ENCODE measurements around the gene TOLLIP.

Gene TOLLIP

DNA sequence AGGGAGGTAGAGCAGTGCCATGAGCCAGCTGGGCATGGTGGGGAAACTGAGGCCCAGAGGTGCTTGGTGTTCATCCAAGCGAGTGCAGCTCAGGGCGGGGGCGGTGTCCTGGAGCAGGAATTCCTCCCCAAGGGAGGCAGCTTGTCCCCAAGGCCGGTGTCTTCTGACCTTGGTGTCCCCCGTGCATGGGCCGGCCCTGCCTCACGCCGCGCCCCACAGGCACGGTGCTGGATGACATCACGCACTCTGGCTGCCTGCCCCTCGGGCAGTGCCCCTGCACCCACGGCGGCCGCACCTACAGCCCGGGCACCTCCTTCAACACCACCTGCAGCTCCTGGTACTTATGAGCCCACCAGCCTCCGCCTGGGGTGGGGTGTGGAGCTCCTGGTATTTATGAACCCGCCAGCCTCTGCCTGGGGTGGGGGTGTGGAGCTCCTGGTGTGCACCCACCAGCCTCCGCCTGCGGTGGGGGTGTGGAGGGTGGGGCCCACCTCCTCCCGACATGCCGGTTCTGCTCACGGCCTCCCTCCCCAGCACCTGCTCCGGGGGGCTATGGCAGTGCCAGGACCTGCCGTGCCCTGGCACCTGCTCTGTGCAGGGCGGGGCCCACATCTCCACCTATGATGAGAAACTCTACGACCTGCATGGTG lies 79.8 kb downstream of the TOLLIP start:
- no peak for DNase-seq

DNA sequence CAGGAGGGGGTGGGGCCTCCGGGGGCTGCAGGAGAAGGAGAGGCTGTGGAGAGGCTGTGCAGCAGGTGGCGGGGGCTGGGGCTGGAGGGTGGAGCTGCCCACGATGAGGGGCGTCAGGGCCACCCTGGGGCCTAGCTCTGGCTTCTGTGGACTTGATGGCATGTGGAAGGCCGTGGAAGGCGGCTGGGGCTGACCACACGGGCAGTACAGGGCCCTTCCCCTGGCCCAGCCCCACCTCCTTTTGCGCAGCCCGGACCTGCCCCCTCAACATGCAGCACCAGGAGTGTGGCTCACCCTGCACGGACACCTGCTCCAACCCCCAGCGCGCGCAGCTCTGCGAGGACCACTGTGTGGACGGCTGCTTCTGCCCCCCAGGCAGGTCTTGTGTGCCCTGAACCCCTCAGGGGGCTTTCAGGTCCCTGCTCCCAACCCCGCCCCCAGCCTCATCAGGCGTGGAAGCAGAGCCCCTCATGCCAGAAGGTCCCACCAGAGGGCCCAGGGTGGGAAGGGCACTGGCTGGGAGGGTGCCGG lies 80.4 kb downstream of the TOLLIP start:
- no peak for DNase-seq

DNA sequence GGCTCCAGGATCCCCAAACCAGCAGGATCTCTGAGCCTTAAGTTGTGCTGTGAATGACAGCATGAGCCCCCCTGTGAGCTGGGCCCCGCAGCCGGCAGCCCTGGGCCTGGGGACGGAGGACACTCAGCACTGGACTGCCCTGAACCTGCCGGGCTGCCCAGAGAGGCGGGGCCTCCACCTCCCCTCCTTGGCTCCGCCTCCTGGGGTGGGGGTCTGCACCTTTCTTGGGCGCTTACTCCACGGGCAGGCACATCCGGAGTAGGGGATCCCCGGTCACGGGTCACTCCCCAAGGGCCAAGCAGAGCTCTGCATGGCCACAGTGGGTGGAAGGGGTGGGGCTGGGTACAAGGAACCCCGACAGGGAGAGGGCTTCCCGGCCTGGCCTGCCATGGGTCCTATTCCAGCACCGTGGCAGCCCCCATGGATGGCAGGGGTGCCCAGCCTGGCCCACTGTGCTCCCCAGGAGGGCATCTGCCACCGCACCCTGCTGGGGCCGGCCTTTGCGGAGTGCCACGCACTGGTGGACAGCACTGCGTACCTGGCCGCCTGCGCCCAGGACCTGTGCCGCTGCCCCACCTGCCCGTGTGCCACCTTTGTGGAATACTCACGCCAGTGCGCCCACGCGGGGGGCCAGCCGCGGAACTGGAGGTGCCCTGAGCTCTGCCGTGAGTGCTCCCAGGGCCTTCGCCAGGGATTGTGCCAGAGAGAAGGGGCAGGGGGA lies 81.2 kb downstream of the TOLLIP start:
- DNase-seq: no peak

DNA sequence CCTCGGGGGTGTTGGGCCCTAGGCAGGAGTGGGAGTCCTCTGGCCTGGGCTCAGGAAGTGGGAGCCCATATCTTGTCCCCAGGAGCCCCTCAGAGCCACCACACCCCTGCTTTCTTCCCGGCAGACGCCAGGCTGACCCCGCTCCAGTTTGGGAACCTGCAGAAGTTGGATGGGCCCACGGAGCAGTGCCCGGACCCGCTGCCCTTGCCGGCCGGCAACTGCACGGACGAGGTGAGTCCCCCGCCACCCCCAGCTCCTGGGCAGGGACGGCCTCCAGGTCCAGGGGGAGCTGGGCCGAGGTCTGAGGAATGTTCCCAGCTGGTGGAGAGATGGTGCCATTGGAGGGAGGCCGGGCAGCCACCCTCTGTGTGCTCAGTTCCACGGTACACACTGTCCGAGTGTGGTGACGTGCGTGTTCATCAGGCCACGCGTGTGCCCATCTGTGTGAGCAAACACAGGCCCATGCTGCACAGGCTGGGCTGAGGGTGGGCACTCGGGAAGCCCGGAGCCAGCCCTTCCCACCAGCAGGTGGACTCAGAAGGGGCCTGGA lies 81.8 kb downstream of the TOLLIP start:
- DNase-seq: no peak

DNA sequence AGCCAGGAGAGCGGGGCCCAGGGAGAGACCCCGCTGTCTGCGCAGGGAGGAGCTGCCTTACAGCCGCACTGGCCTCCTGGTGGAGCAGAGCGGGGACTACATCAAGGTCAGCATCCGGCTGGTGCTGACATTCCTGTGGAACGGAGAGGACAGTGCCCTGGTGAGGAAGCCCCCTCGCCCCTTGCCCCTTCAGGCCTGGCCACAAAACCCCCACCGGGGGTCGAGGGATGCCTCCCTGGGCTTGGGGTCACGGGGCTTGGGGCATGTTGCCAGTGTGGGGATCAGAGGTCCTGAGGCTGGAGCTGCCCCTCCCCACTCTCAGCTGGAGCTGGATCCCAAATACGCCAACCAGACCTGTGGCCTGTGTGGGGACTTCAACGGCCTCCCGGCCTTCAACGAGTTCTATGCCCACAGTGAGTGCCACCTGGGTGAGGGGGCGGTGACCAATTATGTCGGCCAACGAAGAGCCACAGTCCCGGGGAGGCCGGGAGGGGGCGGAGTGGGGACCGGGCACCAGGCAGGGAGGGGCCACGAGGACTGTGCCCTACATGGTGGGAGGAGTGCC lies 82.4 kb downstream of the TOLLIP start:
- no peak for DNase-seq

DNA sequence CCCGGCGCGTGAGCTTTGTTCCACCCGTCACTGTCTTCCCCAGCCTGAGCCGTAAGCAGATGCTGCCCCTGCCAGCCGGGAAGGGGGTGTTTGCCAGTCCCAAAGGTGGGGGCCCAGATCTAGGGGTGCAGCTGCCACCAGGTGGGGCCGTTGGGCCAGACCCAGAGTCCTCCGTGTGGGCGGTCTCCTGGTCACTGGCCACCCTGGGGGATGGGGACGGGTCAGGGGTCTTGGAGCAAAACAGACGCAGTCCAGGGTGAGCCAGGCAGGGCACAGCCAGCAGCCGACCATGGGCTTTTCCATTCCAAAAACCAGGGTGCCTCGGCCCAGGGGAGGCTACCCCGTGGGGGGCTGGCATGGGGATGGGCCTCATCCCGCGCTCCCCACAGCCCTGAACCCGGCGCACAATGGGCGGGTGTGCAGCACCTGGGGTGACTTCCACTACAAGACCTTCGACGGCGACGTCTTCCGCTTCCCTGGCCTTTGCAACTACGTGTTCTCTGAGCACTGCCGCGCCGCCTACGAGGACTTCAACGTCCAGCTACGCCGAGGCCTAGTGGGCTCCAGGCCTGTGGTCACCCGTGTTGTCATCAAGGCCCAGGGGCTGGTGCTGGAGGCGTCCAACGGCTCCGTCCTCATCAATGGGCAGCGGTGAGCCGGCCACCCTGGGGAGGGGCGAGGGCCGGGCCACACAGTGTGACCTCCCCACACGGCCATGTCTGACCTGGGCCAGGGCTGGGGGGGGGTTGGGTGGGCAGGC lies 83.0 kb downstream of the TOLLIP start:
- DNase-seq: no peak

DNA sequence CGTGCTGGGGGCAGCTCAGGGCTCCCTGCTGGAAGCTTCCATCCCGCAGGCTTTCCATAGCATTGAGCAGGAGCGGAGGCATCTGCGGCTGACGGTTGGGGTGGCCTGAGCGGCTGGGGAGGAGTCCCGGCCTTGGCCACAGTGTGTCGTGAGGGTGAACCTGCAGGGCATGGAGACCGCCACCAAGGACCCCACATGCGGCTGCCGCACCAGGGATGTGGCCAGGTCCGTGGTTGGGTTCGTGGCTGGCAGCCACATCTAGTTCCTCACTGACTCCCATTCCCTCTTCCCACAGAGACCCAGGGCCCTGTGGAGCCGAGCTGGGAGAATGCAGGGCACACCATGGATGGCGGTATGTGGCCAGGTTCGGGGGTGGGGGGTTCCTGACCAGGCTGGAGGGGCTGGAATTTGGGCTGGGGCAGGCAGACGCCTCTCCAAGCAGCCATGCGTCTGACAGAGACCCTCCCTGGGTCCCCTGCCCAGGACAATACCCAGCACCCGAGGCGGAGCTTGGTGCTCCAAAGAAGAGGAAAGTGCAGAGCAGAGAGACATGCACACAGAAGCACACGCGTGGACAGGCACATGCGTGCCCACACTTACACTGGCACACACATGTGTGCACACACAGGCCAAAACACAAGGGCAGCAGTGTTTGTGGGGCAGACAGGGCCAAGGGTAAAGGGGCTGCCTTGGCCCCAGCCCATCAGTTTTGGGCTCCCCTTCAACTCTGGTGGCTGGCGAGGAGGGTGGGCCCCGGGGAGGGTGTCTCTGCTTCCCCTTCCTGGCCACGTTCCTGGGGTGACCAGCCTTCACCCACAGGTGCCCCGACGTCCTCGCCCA lies 83.8 kb downstream of the TOLLIP start:
- no peak for DNase-seq

DNA sequence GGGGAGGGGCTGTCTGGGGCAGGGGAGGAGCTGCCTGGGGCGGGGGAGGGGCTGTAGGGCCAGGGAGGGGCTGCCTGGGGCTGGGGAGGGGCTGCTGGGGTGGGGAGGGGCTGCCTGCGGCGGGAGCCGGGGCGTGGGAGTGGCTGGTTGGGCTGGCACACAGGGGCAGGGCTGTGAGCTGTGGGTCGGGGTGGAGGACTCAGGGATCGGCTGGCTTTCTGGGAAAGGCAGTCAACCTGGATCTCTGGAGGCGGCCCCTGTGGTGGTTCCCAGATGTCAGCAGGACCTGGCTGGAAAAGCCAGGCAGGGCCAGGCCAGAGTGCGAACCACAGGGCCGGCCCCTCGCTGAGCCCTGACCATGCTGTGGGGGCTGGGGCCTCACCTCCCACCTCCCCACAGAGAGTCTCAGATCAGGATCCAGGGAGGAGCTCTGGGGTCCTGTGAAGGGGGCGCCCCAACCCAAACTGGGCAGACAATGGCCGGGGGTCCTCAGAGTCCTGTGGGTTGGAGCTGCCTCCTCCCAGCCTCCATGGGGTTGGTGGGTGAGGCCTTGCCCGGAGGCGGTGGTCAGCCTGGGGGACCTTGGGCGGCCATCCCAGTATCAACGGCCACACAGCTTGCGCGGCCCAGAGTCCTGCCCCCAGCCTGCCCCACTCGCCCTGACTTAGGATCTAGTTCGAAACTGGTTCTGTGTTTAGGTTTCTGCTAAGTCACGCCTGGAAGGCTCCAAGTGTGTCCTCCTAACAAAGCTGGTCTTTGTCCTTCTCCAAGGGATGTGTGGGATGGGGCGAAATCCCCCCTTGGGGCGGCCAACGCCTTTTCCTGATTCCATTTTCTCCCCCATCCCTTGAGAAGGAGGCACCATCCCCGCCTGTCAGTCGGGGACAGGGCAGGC lies 84.7 kb downstream of the TOLLIP start:
- DNase-seq: no peak

Data from NCI-H2171 treated with DMSO at 0.1 percent for 48 hours (cell line).